T-helper 2 cell (primary cell): ENCODE measurements around the gene FAM151B.
"Not testable (repeated sequence)": the region's sequence is repeated elsewhere in the genome, so short reads cannot be mapped to it uniquely, and the experiment has no call there.

Source experiments
- DNase-seq, 5 experiments: peaks; one replicate each; pipeline versions ENCODE4 v3.0.0 to v3.0.0-alpha.2; 2012 to 2022

FAM151B gene

GRCh38 chr5:80504833-80505232 lies 16.9 kb downstream of the FAM151B start:
- no peak for DNase-seq

DNA sequence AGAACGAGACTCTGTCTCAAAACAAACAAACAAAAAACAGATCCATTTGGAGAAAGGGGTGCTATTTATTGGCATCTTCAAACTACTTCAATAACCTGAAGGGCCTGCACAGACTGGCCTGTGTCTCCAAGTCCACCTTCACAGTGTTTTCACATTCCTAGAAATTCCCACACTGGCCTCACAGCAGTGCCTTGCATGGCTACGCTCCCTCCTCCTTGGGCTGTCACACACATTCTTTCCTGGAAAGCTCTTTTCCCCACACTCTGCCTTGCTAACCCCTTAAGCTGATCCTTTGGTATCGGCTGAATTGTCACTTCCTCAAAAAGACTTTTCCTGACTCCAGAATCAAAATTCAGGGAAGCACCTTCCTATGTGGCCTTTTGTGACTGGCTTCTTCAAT lies 19.8 kb downstream of the FAM151B start:
- no peak for DNase-seq

- no peak for DNase-seq
Observed at GRCh38 chr5:80508844-80509243, 20.9 kb downstream of the FAM151B start.

GRCh38 chr5:80509362-80509761 lies 21.5 kb downstream of the FAM151B start:
- no peak for DNase-seq

- DNase-seq = peak in 1 of 5 experiments; percentile 29
Observed at GRCh38 chr5:80516826-80517225, 28.9 kb downstream of the FAM151B start.

DNA sequence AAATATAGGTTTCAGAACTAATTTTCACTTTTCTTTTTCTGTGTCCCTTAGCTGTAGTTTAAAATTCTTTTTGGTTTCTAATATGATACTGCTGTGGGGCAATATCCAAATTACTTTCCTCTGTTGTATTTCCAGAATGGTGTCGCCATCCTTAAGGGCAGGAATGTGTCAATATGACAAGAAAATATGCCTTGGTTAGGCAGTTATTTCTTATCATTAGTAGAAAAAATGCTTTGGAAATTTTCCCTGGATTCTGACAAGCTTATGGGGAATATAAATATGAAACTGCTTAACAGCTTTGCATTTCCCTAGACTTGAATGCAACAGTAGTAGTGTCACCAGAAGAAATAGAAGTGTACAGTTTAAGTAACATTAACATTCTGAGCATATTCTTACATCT lies 52.8 kb downstream of the FAM151B start:
- DNase-seq = no peak

GRCh38 chr5:80541392-80541791 lies 53.5 kb downstream of the FAM151B start:
- DNase-seq = peak in 1 of 5 experiments; percentile 56

DNA sequence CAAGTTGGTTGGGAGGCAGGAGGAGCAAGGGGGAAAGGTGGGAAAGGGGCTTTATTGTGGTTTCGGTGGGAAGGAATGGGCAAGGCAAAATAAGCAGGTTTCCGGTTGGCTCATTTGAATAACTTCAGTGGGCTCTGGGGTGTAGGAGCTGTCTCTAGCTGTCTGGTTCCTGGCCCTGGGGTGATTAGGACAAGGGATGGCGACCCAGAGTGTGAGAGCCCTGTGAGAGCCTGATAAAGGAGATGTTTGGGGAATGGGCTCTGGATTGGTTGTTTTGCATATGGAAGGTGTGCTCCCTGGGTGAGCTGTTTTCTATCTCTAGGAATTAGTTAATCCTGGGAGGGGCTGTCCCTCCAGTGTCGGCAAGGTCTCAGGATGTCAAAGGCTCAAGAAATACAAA lies 66.7 kb downstream of the FAM151B start:
- no peak for DNase-seq

DNA sequence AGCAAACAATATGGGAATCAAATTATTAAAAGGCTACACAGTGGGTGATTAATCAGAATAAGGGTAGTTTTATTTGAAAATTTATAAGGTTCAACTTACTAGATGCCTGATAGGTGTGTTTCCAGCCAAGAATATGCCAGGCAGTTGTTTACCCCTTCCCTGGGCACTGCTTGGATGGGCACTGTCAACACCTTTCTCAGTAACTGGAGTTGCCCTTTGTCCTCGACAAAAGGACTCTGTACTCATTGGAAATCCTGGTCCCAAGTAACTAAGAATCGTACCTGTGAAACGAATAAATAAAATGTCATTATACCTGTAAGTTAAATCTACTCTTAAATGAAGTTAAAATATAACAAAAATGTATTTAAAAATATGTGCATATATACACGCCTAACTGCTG lies 67.2 kb downstream of the FAM151B start:
- no peak for DNase-seq

GRCh38 chr5:80559244-80559643 lies 71.3 kb downstream of the FAM151B start:
- DNase-seq = no peak

GRCh38 chr5:80565330-80565729 lies 77.4 kb downstream of the FAM151B start:
- DNase-seq = no peak

DNA sequence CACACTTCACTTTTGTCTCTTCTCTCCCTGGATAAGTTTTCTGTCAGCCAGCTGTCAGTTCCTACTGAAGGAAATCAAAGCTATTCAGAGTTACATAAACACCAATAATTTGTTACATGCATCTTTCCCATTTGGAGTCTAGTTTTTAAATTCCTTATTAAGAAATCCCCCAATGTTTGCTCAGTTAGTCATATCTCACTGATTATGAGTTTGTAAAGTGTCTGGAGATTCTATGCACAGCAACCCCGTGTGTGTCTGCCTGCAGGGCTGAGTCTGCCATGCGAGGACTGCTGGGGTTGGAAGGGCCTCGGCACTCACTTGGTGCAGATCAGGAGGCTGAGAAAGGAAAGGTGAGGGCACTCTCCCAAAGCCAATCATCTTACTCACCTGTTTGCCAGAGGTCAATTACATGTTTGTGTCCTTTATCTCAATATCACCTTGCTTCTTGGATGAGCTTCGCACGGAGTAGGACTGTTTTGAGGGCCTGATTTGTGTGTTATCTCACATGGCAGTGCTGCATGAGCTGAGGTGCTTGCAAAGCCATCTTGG lies 78.9 kb downstream of the FAM151B start:
- DNase-seq = no peak

- no peak for DNase-seq
Observed at GRCh38 chr5:80568251-80568650, 80.4 kb downstream of the FAM151B start.

GRCh38 chr5:80569086-80569960 lies 81.4 kb downstream of the FAM151B start:
- DNase-seq = peak in 1 of 5 experiments; percentile 35

- peak in 1 of 5 experiments; percentile 85 for DNase-seq
Observed at GRCh38 chr5:80569961-80570786, 82.3 kb downstream of the FAM151B start, which contains the start of gene ANKRD34B. TSS of gene ANKRD34B (minus strand) at chr5:80570280. CDS start at chr5:80560019, 10,261 bp downstream.

DNA sequence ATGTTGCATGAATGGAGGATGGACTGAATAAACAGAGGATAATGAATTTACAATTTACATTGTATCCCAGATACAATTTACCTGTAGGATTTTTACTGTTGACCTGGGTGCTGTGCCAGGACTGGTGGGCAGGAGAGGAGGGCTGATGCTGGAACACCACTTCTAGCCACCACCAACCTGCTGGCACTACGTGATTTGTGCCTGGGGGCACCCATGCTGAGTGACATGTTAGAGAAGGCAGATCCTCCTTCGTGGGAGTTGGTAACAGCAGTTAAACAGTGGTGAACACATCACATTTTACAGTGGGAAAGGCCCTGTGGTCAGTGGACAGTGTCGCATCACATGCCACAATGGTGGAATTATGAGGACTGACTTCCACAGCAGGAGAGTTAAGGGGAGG lies 85.2 kb downstream of the FAM151B start:
- DNase-seq = no peak

DNA sequence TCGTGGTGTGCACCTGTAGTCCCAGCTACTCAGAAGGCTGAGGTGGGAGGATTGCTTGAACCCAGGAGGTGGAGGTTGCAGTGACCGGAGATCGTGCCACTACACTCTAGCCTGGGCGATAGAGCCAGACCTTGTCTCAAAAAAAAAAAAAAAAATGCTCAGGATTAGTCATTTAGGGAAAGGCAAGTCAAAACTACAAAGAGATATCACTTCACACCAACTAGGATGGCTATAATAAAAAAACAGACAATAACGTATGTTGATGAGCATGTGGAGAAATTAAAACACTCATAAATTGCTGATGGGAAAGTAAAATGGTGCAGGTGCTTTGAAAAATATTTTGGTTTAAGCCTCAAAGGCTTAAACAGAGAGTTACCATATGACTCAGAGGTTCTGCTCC lies 88.5 kb downstream of the FAM151B start:
- peak in 1 of 5 experiments; percentile 74 for DNase-seq

GRCh38 chr5:80577707-80578106 lies 89.8 kb downstream of the FAM151B start:
- no peak for DNase-seq

GRCh38 chr5:80579050-80579449 lies 91.2 kb downstream of the FAM151B start:
- DNase-seq = no peak

DNA sequence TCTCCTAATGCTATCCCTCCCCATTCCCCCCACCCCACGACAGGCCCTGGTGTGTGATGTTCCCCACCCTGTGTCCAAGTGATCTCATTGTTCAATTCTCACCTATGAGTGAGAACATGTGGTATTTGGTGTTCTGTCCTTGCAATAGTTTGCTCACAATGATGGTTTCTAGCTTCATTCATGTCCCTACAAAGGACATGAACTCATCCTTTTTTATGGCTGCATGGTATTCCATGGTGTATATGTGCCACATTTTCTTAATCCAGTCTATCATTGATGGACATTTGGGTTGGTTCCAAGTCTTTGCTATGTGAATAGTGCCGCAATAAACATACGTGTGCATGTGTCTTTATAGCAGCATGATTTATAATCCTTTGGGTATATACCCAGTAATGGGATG lies 92.4 kb downstream of the FAM151B start:
- DNase-seq = not testable (repeated sequence)

DNA sequence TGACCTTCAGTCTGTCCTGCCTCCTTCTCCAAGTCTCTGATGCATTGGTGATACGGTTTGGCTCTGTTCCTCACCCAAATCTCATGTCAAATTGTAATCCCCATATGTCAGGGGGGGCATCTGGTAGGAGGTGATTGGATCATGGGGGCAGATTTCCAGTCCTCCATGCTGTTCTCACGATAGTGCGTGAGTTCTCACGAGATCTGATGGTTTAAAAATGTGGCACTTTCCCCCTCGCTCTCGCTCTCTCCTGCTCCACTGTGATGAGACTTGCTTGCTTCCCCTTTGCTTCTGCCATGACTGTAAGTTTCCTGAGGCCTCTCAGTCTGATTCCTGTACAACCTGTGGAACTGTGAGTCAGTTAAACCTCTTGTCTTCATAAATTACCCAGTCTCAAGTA lies 96.9 kb downstream of the FAM151B start:
- no peak for DNase-seq

DNA sequence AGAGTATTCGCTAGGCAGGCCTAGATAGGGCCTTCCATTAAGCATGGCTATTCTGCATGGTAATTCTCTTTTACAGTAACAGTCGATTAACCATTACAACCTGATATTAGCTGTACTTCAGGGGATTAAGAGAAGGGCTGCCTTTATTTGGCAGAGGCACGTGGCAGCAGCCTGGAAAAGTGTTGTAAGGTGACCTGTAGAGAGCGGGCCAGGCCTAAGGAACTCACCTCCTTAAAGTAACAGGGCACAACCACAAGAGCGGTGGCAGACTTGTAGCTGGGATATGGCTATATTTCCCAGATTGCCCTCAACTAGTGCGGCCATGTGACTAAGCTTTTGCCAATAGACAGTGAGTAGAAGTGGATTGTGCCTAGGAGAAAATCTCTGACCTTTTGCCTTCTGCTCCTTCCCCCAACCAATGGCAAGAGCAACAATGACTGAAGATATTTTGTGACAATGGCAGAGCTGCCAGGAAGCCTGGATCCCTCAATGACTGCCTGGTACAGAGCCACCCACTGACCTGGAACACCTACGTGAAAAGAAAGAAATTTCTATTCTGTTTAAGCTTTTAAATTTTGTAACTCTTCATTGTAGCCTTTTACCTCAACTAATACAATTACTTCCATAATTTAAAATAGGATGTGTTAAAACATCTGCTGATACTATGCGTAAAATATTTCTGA lies 101.1 kb downstream of the FAM151B start:
- DNase-seq = no peak

DNA sequence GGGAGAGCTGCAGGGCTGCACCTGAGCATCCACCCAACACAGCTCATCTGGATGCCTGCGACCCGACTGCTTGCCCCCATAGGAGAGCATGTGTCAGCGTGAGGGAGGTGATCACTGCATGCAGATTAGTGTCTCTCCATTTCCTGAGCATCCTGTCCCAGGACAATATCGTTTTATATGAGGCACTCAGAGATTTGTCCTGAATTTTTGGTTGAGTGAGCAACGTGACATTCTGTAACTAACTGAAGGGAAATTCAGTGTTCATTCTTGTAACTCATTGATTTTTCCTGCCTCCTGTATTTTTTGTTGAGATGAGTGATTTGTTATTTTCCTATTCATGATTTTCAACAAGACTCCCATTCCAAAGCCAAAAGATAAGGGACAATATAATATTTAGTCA lies 102.9 kb downstream of the FAM151B start:
- no peak for DNase-seq
